Measurements from ENCODE around the gene PDILT. TPM values are rescaled to one million over a fixed set of nuclear protein-coding genes. Genes with fewer than 3 reads are reported as not detected.

PDILT gene
- total and polyA plus RNA-seq, 2 donors, result 0.16 TPM; not detected in 1

DNA sequence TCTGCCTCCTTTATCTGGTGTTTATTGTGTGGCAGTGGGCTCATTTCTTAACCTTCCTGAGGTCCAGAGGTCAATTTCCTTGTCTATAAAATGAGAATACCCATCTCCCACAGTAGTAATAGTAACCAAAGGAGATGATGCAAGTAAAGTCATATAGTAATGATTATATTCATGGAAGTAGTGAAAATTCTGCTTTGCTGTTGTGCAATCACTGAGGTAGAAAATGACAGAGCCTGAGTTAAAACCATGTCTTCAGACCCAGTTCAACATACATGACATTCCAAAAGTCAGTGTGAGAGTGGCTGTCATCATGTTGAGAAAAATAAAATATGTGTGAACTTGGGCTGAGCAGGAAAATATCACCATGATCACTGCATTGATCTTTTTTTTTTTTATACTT lies 51.2 kb downstream of the PDILT start:
- Histone ChIP-seq H3K9me3 (ENCODE audit: control insufficient read depth in 2 of 2, insufficient read depth in 1 of 2, low read length in 1 of 2) (no peaks in the 10 kb centered on the region), H3K27me3 (ENCODE audit: control insufficient read depth in 2 of 2, insufficient read depth in 1 of 2, low read length in 1 of 2) (peaks cover 0 to 2% of the 10 kb centered on the region in 2 donors), H3K4me1 (ENCODE audit: control insufficient read depth in 2 of 2, insufficient read depth in 2 of 2, low read length in 2 of 2) (no peaks in the 10 kb centered on the region), H3K4me3 (ENCODE audit: low read length in 2 of 2) (no peak overlapping the region), H3K36me3 (ENCODE audit: control insufficient read depth in 2 of 2, insufficient read depth in 2 of 2, low read length in 1 of 2) (no peaks in the 10 kb centered on the region), H3K27ac (ENCODE audit: low read depth in 1 of 2, low read length in 1 of 2) (no peak overlapping the region)
- no peak for DNase-seq (ENCODE audit: low read depth in 6 of 9, low spot score in 9 of 9)

GRCh38 chr16:20352615-20353014 lies 51.9 kb downstream of the PDILT start, which contains the start of gene UMOD:
Gene UMOD (minus strand): TSS chr16:20352715. CDS start chr16:20350737, 1,978 bp downstream.
- no peaks in the 10 kb centered on the region for H3K4me1 ChIP-seq (ENCODE audit: control insufficient read depth in 2 of 2, insufficient read depth in 2 of 2, low read length in 2 of 2)
- no peaks in the 10 kb centered on the region for H3K9me3 ChIP-seq (ENCODE audit: control insufficient read depth in 2 of 2, insufficient read depth in 1 of 2, low read length in 1 of 2)
- no peak for DNase-seq (ENCODE audit: low read depth in 6 of 9, low spot score in 9 of 9)
- H3K27me3 ChIP-seq (ENCODE audit: control insufficient read depth in 2 of 2, insufficient read depth in 1 of 2, low read length in 1 of 2), result peaks cover 0 to 3% of the 10 kb centered on the region in 2 donors
- no peaks in the 10 kb centered on the region for H3K36me3 ChIP-seq (ENCODE audit: control insufficient read depth in 2 of 2, insufficient read depth in 2 of 2, low read length in 1 of 2)
- H3K27ac ChIP-seq (ENCODE audit: low read depth in 1 of 2, low read length in 1 of 2), result no peak within 1 kb of the TSS
- H3K4me3 ChIP-seq (ENCODE audit: low read length in 2 of 2), result no peak within 1 kb of the TSS
- WGBS, result 94% methylated on average over 2 of the region's 2 CpGs

DNA sequence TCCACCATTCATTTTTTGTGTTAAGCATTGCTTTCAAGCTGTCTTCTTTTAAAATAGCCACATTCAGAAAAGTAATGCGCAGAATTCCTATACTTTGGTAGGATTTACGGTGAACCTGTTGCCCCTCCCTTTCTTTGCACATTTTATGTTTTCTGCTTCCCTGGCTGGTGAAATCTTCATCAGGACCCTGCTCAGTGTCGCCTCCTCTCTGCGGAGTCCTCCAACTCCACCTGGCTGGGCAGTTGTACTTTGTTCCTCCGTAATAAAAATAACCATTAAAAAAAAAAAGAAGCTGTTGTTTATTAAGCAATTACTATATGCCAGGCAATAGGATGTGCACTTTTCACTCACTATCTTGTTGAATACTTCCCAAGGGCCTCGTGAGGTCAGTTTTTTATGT lies 54.9 kb downstream of the PDILT start:
- no peaks in the 10 kb centered on the region for H3K36me3 ChIP-seq (ENCODE audit: control insufficient read depth in 2 of 2, insufficient read depth in 2 of 2, low read length in 1 of 2)
- no peak overlapping the region for H3K27ac ChIP-seq (ENCODE audit: low read depth in 1 of 2, low read length in 1 of 2)
- H3K27me3 ChIP-seq (ENCODE audit: control insufficient read depth in 2 of 2, insufficient read depth in 1 of 2, low read length in 1 of 2), result peaks cover 0 to 3% of the 10 kb centered on the region in 2 donors
- DNase-seq (ENCODE audit: low read depth in 6 of 9, low spot score in 9 of 9), result no peak
- H3K4me3 ChIP-seq (ENCODE audit: low read length in 2 of 2), result no peak overlapping the region
- H3K9me3 ChIP-seq (ENCODE audit: control insufficient read depth in 2 of 2, insufficient read depth in 1 of 2, low read length in 1 of 2), result no peaks in the 10 kb centered on the region
- no peaks in the 10 kb centered on the region for H3K4me1 ChIP-seq (ENCODE audit: control insufficient read depth in 2 of 2, insufficient read depth in 2 of 2, low read length in 2 of 2)
- WGBS, result 83% methylated on average over 6 of the region's 6 CpGs

GRCh38 chr16:20348365-20349185 lies 56.0 kb downstream of the PDILT start:
- no peak for DNase-seq (ENCODE audit: low read depth in 6 of 9, low spot score in 9 of 9)
- 38% methylated on average over 77 of the region's 77 CpGs for WGBS
- Histone ChIP-seq H3K4me3 (ENCODE audit: low read length in 2 of 2) (no peak overlapping the region), H3K27me3 (ENCODE audit: control insufficient read depth in 2 of 2, insufficient read depth in 1 of 2, low read length in 1 of 2) (peaks cover 0 to 3% of the 10 kb centered on the region in 2 donors), H3K27ac (ENCODE audit: low read depth in 1 of 2, low read length in 1 of 2) (no peak overlapping the region), H3K36me3 (ENCODE audit: control insufficient read depth in 2 of 2, insufficient read depth in 2 of 2, low read length in 1 of 2) (no peaks in the 10 kb centered on the region), H3K9me3 (ENCODE audit: control insufficient read depth in 2 of 2, insufficient read depth in 1 of 2, low read length in 1 of 2) (no peaks in the 10 kb centered on the region), H3K4me1 (ENCODE audit: control insufficient read depth in 2 of 2, insufficient read depth in 2 of 2, low read length in 2 of 2) (no peaks in the 10 kb centered on the region)

DNA sequence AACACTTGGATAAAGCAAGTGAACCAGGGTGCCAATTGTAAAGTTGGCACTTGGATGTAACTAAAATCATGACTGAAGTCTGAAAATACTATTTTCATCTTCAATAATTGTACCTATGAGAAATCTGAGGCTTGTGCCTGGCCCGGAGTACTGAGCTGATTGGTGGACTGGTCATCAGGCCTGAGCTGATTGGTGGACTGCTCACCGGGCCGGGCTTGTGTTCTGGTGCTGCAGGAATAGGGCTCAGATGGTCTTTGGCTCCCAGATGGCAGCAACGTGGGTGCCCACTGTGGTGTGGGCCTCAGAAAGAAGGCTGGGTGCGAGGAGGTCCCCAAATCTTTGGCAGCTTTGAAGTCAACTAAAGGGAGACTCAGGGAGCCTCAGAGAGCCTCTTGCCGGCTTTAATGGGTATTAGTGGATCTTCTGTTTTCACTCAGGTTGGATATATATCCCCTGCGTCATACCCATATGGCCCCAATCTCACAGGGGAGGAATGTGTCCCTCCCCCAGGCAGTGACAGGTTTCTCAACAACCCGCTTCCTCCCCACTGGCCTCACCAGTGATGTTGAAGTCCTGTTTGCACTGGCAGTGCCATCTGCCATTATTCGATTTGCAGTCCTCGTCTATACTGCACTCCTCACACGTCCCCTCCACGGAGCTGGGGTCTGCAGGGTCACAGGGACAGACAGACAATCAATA lies 56.7 kb downstream of the PDILT start:
- WGBS, result 66% methylated on average over 12 of the region's 12 CpGs
- H3K9me3 ChIP-seq (ENCODE audit: control insufficient read depth in 2 of 2, insufficient read depth in 1 of 2, low read length in 1 of 2), result no peaks in the 10 kb centered on the region

DNA sequence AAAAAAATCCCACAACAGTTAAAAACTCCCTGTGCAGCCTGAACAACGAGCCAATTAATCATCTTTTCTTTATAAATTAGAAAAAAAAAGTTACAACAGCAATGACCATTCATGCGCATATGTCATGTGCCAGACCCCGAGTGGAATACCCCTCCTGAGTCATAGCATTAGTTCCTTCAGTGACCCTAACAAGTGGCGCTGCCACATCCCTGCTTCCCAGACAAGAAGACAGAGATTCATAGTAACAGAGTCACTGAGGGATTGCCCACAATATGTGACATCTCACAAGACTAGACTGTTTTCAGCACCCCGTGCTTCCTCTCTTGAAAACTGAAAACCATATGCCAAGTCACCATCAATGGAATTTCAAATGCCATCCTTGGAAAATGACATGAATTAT lies 59.9 kb downstream of the PDILT start:
- Histone ChIP-seq H3K27ac (ENCODE audit: low read depth in 1 of 2, low read length in 1 of 2) (no peak overlapping the region), H3K9me3 (ENCODE audit: control insufficient read depth in 2 of 2, insufficient read depth in 1 of 2, low read length in 1 of 2) (no peaks in the 10 kb centered on the region), H3K27me3 (ENCODE audit: control insufficient read depth in 2 of 2, insufficient read depth in 1 of 2, low read length in 1 of 2) (peaks cover 0 to 3% of the 10 kb centered on the region in 2 donors), H3K4me3 (ENCODE audit: low read length in 2 of 2) (no peak overlapping the region), H3K36me3 (ENCODE audit: control insufficient read depth in 2 of 2, insufficient read depth in 2 of 2, low read length in 1 of 2) (no peaks in the 10 kb centered on the region), H3K4me1 (ENCODE audit: control insufficient read depth in 2 of 2, insufficient read depth in 2 of 2, low read length in 2 of 2) (no peaks in the 10 kb centered on the region)
- DNase-seq (ENCODE audit: low read depth in 6 of 9, low spot score in 9 of 9), result no peak
- 84% methylated on average over 5 of the region's 5 CpGs for WGBS

More for the DNA sequence above, 56.7 kb downstream of the PDILT start:
- no peaks in the 10 kb centered on the region for H3K4me1 ChIP-seq (ENCODE audit: control insufficient read depth in 2 of 2, insufficient read depth in 2 of 2, low read length in 2 of 2)
- H3K36me3 ChIP-seq (ENCODE audit: control insufficient read depth in 2 of 2, insufficient read depth in 2 of 2, low read length in 1 of 2), result no peaks in the 10 kb centered on the region
- H3K4me3 ChIP-seq (ENCODE audit: low read length in 2 of 2), result no peak overlapping the region
- peaks cover 0 to 3% of the 10 kb centered on the region in 2 donors for H3K27me3 ChIP-seq (ENCODE audit: control insufficient read depth in 2 of 2, insufficient read depth in 1 of 2, low read length in 1 of 2)
- H3K27ac ChIP-seq (ENCODE audit: low read depth in 1 of 2, low read length in 1 of 2), result no peak overlapping the region
- DNase-seq (ENCODE audit: low read depth in 6 of 9, low spot score in 9 of 9), result no peak

DNA sequence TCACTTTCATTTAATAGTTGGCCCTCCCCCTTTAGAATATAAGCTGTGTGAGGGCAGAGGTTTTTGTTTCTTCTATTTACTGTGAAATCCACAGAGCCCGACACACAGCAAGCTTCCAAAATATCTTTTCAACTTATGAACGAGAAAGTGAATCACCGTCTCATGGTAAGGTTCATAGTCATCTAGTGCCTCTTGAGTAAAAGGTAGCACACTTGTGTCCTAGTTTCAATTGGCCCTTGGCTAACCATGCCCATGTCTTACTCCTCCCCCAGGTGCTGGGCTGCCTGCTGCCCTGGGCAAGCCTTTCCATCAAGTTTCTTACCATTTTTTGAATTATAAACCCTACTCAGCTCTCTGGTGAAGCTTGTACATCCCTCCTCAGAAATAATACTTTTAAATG lies 64.8 kb downstream of the PDILT start:
- no peaks in the 10 kb centered on the region for H3K4me1 ChIP-seq (ENCODE audit: control insufficient read depth in 2 of 2, insufficient read depth in 2 of 2, low read length in 2 of 2)
- no peak for DNase-seq (ENCODE audit: low read depth in 6 of 9, low spot score in 9 of 9)
- H3K9me3 ChIP-seq (ENCODE audit: control insufficient read depth in 2 of 2, insufficient read depth in 1 of 2, low read length in 1 of 2), result no peaks in the 10 kb centered on the region
- H3K27ac ChIP-seq (ENCODE audit: low read depth in 1 of 2, low read length in 1 of 2), result no peak overlapping the region
- no peaks in the 10 kb centered on the region for H3K36me3 ChIP-seq (ENCODE audit: control insufficient read depth in 2 of 2, insufficient read depth in 2 of 2, low read length in 1 of 2)
- H3K4me3 ChIP-seq (ENCODE audit: low read length in 2 of 2), result no peak overlapping the region
- H3K27me3 ChIP-seq (ENCODE audit: control insufficient read depth in 2 of 2, insufficient read depth in 1 of 2, low read length in 1 of 2), result no peaks in the 10 kb centered on the region
- WGBS, result 92% methylated on average over 3 of the region's 3 CpGs

- Histone ChIP-seq H3K4me3 (ENCODE audit: low read length in 2 of 2) (no peak overlapping the region), H3K36me3 (ENCODE audit: control insufficient read depth in 2 of 2, insufficient read depth in 2 of 2, low read length in 1 of 2) (no peaks in the 10 kb centered on the region), H3K9me3 (ENCODE audit: control insufficient read depth in 2 of 2, insufficient read depth in 1 of 2, low read length in 1 of 2) (no peaks in the 10 kb centered on the region), H3K27me3 (ENCODE audit: control insufficient read depth in 2 of 2, insufficient read depth in 1 of 2, low read length in 1 of 2) (no peaks in the 10 kb centered on the region), H3K4me1 (ENCODE audit: control insufficient read depth in 2 of 2, insufficient read depth in 2 of 2, low read length in 2 of 2) (no peaks in the 10 kb centered on the region), H3K27ac (ENCODE audit: low read depth in 1 of 2, low read length in 1 of 2) (no peak overlapping the region)
- no peak for DNase-seq (ENCODE audit: low read depth in 6 of 9, low spot score in 9 of 9)
- WGBS, result 66% methylated on average over 2 of the region's 2 CpGs
Observed at GRCh38 chr16:20336955-20337354, 67.6 kb downstream of the PDILT start.

GRCh38 chr16:20334396-20334795 lies 70.1 kb downstream of the PDILT start:
- no peaks in the 10 kb centered on the region for H3K9me3 ChIP-seq (ENCODE audit: control insufficient read depth in 2 of 2, insufficient read depth in 1 of 2, low read length in 1 of 2)
- no peaks in the 10 kb centered on the region for H3K36me3 ChIP-seq (ENCODE audit: control insufficient read depth in 2 of 2, insufficient read depth in 2 of 2, low read length in 1 of 2)
- no peak overlapping the region for H3K27ac ChIP-seq (ENCODE audit: low read depth in 1 of 2, low read length in 1 of 2)
- 76% methylated on average over 1 of the region's 1 CpG for WGBS
- no peak for DNase-seq (ENCODE audit: low read depth in 6 of 9, low spot score in 9 of 9)
- H3K4me1 ChIP-seq (ENCODE audit: control insufficient read depth in 2 of 2, insufficient read depth in 2 of 2, low read length in 2 of 2), result no peaks in the 10 kb centered on the region
- no peak overlapping the region for H3K4me3 ChIP-seq (ENCODE audit: low read length in 2 of 2)
- H3K27me3 ChIP-seq (ENCODE audit: control insufficient read depth in 2 of 2, insufficient read depth in 1 of 2, low read length in 1 of 2), result no peaks in the 10 kb centered on the region
